ENCODE results near the gene ZNF789.

The ZNF789 gene

GRCh38 chr7:99448855-99449254 lies 23.8 kb upstream of the ZNF789 start:
- Mint-ChIP-seq H3K36me3 (ENCODE audit: insufficient read depth) (peaks cover 27% of the 10 kb centered on the region), H3K27ac (ENCODE audit: low read depth) (peak overlapping the region; percentile 53), H3K4me1 (peaks cover 8% of the 10 kb centered on the region), H3K9me3 (no peaks in the 10 kb centered on the region), H3K27me3 (no peaks in the 10 kb centered on the region), H3K4me3 (no peak overlapping the region)
- no peak for ATAC-seq (replicated peaks; ENCODE audit: extremely low read depth, poor library complexity, severe bottlenecking)
- DNase-seq (ENCODE audit: low spot score in 2 of 2), result no peak

GRCh38 chr7:99449326-99449725 lies 23.4 kb upstream of the ZNF789 start:
- Mint-ChIP-seq H3K9me3 (no peaks in the 10 kb centered on the region), H3K36me3 (ENCODE audit: insufficient read depth) (peaks cover 23% of the 10 kb centered on the region), H3K4me3 (no peak overlapping the region), H3K27me3 (no peaks in the 10 kb centered on the region), H3K4me1 (peaks cover 8% of the 10 kb centered on the region), H3K27ac (ENCODE audit: low read depth) (no peak overlapping the region)
- no peak for DNase-seq (ENCODE audit: low spot score in 2 of 2)
- no peak for ATAC-seq (replicated peaks; ENCODE audit: extremely low read depth, poor library complexity, severe bottlenecking)

DNA sequence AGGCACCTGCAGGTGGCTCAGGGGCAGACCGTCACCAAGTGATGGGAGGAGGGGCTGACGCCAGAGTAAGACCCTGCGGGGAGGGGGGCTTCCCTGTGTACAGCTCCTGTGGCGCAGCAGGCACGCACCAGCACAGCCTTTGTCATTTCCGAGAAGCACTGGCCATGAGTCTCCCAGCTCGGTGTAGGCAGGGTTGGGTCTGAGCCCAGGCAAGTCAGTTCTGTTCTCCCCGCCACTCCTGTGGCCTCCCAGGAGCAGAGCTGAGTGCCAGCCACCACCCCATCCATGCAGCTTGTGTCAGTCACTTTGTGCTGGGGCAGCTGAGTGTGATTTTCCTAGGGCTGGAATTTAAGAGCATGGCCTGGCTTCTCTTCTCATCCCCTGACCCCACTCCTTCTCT lies 20.8 kb upstream of the ZNF789 start:
- DNase-seq (ENCODE audit: low spot score in 2 of 2) (no peak), ATAC-seq (replicated peaks; ENCODE audit: extremely low read depth, poor library complexity, severe bottlenecking) (no peak)
- H3K27ac Mint-ChIP-seq (ENCODE audit: low read depth), result no peak overlapping the region
- H3K36me3 Mint-ChIP-seq (ENCODE audit: insufficient read depth), result peaks cover 13% of the 10 kb centered on the region
- no peak overlapping the region for H3K4me3 Mint-ChIP-seq
- H3K9me3 Mint-ChIP-seq, result no peaks in the 10 kb centered on the region
- peaks cover 8% of the 10 kb centered on the region for H3K4me1 Mint-ChIP-seq
- no peaks in the 10 kb centered on the region for H3K27me3 Mint-ChIP-seq

DNA sequence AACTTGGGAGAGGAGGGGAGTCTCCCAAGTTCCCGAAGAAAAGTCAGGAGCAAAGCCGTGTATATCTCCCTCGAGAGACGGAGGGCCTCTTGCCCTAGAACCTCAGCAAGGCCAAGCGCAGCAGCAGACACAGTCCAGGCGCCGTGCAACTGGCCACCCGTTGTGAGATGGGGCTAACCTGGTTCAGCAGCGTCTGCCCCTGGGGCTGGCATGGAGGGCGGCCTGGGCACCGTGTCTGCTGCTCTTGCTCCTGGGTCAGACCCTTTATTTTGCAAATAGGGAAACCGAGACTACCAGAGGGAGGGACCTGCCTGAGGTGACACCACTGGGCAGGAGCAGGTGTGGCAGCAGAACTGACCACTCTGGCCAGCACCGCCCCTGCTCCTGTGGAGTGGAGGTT lies 20.1 kb upstream of the ZNF789 start:
- no peak overlapping the region for H3K4me3 Mint-ChIP-seq
- ATAC-seq (replicated peaks; ENCODE audit: extremely low read depth, poor library complexity, severe bottlenecking) (no peak), DNase-seq (ENCODE audit: low spot score in 2 of 2) (no peak)
- peaks cover 13% of the 10 kb centered on the region for H3K36me3 Mint-ChIP-seq (ENCODE audit: insufficient read depth)
- peaks cover 8% of the 10 kb centered on the region for H3K4me1 Mint-ChIP-seq
- no peak overlapping the region for H3K27ac Mint-ChIP-seq (ENCODE audit: low read depth)
- no peaks in the 10 kb centered on the region for H3K27me3 Mint-ChIP-seq
- no peaks in the 10 kb centered on the region for H3K9me3 Mint-ChIP-seq

DNA sequence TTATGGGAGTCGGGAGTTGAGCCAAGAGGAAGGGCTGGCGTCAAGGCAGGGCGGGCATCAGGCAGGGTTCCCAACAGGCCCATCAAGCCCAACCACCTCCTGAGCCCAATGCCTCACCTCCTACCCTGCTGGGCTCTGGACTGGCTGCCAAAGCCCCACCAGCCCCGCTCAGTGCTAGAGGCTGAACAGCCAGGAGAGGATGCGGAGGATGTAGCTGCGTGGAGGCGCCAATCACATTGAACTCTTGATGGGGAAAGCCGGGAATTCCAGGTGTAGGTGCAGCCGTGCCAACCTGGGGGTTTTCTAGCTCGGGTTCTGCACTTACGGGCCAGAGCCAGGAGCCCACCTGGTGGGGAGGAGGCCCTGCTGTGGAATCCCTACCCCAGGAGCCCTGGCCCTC lies 19.6 kb upstream of the ZNF789 start:
- ATAC-seq (replicated peaks; ENCODE audit: extremely low read depth, poor library complexity, severe bottlenecking) (no peak), DNase-seq (ENCODE audit: low spot score in 2 of 2) (no peak)
- Mint-ChIP-seq H3K27me3 (no peaks in the 10 kb centered on the region), H3K9me3 (no peaks in the 10 kb centered on the region), H3K36me3 (ENCODE audit: insufficient read depth) (peaks cover 13% of the 10 kb centered on the region), H3K27ac (ENCODE audit: low read depth) (no peak overlapping the region), H3K4me1 (peaks cover 8% of the 10 kb centered on the region), H3K4me3 (no peak overlapping the region)

- H3K4me3 Mint-ChIP-seq, result no peak overlapping the region
- no peak for DNase-seq (ENCODE audit: low spot score in 2 of 2)
- peaks cover 14% of the 10 kb centered on the region for H3K36me3 Mint-ChIP-seq (ENCODE audit: insufficient read depth)
- H3K4me1 Mint-ChIP-seq, result peaks cover 12% of the 10 kb centered on the region
- no peaks in the 10 kb centered on the region for H3K27me3 Mint-ChIP-seq
- H3K27ac Mint-ChIP-seq (ENCODE audit: low read depth), result no peak overlapping the region
- no peaks in the 10 kb centered on the region for H3K9me3 Mint-ChIP-seq
- no peak for ATAC-seq (replicated peaks; ENCODE audit: extremely low read depth, poor library complexity, severe bottlenecking)
These were observed 16.8 kb upstream of the ZNF789 start for GRCh38 chr7:99455874-99456273.

DNA sequence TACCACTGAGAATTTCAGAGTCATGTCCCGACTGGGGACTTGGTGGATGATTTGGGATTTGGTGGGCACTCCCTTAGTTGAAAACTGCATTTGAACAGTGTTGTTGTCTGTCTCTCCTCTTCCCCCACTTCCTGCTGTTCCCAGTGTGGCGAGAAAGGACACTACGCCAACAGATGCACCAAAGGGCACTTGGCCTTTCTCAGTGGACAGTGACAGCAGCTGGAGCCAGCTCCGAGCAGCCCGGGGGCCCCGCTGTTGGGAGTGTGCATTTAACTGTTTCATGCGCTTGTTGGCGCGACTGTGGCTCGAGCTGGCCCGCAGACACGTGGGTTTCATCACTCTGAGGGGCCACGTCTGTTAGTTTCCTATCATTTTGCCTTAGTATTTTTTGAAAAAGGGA lies 16.4 kb upstream of the ZNF789 start:
- H3K4me1 Mint-ChIP-seq, result peaks cover 12% of the 10 kb centered on the region
- no peak overlapping the region for H3K27ac Mint-ChIP-seq (ENCODE audit: low read depth)
- no peaks in the 10 kb centered on the region for H3K9me3 Mint-ChIP-seq
- DNase-seq (ENCODE audit: low spot score in 2 of 2), result no peak
- H3K27me3 Mint-ChIP-seq, result no peaks in the 10 kb centered on the region
- no peak for ATAC-seq (replicated peaks; ENCODE audit: extremely low read depth, poor library complexity, severe bottlenecking)
- H3K36me3 Mint-ChIP-seq (ENCODE audit: insufficient read depth), result peaks cover 12% of the 10 kb centered on the region
- H3K4me3 Mint-ChIP-seq, result no peak overlapping the region

DNA sequence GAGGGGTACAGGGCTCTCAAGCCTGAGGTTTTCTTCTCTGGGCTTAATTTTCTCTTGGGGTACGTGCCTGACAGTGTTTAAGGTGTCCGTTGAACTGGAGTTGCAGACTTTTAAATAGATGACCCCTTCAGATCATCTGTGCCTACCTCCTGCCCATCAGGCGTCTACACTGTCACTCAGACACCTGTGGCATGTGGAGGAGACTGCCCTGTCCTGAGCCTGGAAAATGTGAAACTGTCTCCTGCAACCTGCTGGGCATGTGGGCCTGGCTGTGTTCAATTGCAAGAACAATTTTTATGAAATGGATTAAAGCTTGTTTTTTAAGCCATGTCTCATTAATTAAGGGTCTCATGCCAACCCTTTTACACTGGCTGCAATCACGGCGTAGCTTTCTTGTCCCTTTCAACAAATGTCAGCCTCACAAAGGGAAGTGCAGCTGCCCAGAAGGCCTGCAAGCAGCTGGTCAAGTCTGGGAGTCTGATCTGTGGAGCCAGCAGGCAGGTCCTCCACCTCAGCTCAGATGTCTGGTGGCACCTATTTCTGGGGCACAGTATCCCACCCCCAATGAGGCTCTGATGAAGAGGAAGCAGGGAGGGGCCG lies 15.5 kb upstream of the ZNF789 start:
- Mint-ChIP-seq H3K27ac (ENCODE audit: low read depth) (no peak overlapping the region), H3K4me1 (peaks cover 12% of the 10 kb centered on the region), H3K36me3 (ENCODE audit: insufficient read depth) (peaks cover 12% of the 10 kb centered on the region), H3K9me3 (no peaks in the 10 kb centered on the region), H3K4me3 (no peak overlapping the region), H3K27me3 (no peaks in the 10 kb centered on the region)
- no peak for ATAC-seq (replicated peaks; ENCODE audit: extremely low read depth, poor library complexity, severe bottlenecking)
- DNase-seq (ENCODE audit: low spot score in 2 of 2), result no peak

DNA sequence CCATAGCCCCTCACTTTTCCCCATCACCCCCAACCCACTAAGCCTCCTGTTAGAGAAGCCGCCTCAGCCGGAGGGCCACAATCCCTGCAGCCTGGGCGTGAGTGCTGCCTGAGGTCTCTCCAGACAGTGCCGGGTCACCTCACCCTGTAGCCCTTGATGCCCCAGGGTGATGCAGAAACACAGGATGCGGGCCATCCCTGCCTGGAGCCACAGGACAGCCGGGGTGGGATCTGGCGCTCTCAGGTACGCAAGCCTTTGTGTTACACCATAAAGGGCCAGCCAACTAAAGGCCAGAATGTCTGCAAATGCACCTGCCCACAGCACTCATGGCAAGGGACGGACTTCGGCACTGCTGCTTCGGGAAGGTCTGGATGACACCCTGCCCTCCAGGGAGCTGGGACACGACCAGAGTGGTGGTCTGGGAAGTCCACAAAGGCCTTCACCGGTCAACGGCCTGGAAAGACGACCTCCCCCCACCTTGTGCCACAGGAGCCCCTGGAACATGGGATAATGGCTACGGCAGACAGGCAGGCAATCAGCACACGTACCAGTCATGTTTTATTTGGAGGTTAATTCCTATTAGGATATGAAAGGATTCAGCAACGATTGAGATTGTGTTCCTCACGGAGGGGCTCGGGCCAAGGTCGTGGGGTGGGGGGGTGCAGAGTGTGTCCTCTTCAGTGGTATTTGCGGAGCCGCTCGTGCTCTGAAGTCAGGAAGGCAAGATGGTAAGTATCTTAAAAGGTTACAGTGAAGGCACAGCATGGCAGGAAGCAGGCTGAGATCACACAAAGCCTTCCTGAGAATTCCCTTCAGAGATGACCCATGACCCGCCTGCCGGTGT lies 14.8 kb upstream of the ZNF789 start:
- Mint-ChIP-seq H3K4me3 (no peak overlapping the region), H3K36me3 (ENCODE audit: insufficient read depth) (peaks cover 12% of the 10 kb centered on the region), H3K4me1 (peaks cover 16% of the 10 kb centered on the region), H3K9me3 (no peaks in the 10 kb centered on the region), H3K27ac (ENCODE audit: low read depth) (no peak overlapping the region), H3K27me3 (no peaks in the 10 kb centered on the region)
- ATAC-seq (replicated peaks; ENCODE audit: extremely low read depth, poor library complexity, severe bottlenecking) (no peak), DNase-seq (ENCODE audit: low spot score in 2 of 2) (no peak)

DNA sequence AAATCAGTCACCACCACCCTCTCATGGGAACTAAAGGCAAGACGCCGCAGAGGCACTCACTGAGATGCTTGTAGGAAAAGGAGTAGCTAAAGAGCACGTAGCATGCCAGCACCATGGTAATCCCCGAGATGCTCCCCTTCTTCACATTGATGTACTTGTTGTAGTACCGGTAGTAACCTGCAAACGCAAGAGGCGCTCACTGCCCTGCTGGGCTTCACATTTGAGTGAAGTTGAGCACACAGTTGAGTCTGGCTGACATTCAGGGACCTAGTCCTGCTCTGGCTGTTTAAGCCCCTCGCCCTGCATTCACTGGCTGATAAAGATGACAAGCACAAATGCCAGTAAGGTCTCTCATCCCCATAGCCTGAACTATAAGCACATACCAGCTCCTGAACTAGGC lies 13.6 kb upstream of the ZNF789 start:
- Mint-ChIP-seq H3K36me3 (ENCODE audit: insufficient read depth) (peaks cover 13% of the 10 kb centered on the region), H3K4me1 (peaks cover 23% of the 10 kb centered on the region), H3K9me3 (no peaks in the 10 kb centered on the region), H3K4me3 (no peak overlapping the region), H3K27me3 (no peaks in the 10 kb centered on the region), H3K27ac (ENCODE audit: low read depth) (peak overlapping the region; percentile 39)
- DNase-seq (ENCODE audit: low spot score in 2 of 2) (no peak), ATAC-seq (replicated peaks; ENCODE audit: extremely low read depth, poor library complexity, severe bottlenecking) (no peak)

GRCh38 chr7:99460651-99461050 lies 12.0 kb upstream of the ZNF789 start:
- DNase-seq (ENCODE audit: low spot score in 2 of 2) (no peak), ATAC-seq (replicated peaks; ENCODE audit: extremely low read depth, poor library complexity, severe bottlenecking) (no peak)
- H3K36me3 Mint-ChIP-seq (ENCODE audit: insufficient read depth), result peaks cover 15% of the 10 kb centered on the region
- no peaks in the 10 kb centered on the region for H3K9me3 Mint-ChIP-seq
- no peaks in the 10 kb centered on the region for H3K27me3 Mint-ChIP-seq
- peak overlapping the region; percentile 35 for H3K27ac Mint-ChIP-seq (ENCODE audit: low read depth)
- H3K4me3 Mint-ChIP-seq, result no peak overlapping the region
- H3K4me1 Mint-ChIP-seq, result peaks cover 36% of the 10 kb centered on the region

GRCh38 chr7:99461221-99461620 lies 11.5 kb upstream of the ZNF789 start:
- no peak overlapping the region for H3K27ac Mint-ChIP-seq (ENCODE audit: low read depth)
- peaks cover 17% of the 10 kb centered on the region for H3K36me3 Mint-ChIP-seq (ENCODE audit: insufficient read depth)
- peaks cover 42% of the 10 kb centered on the region for H3K4me1 Mint-ChIP-seq
- DNase-seq (ENCODE audit: low spot score in 2 of 2), result no peak
- ATAC-seq (replicated peaks; ENCODE audit: extremely low read depth, poor library complexity, severe bottlenecking), result no peak
- no peaks in the 10 kb centered on the region for H3K9me3 Mint-ChIP-seq
- H3K27me3 Mint-ChIP-seq, result no peaks in the 10 kb centered on the region
- H3K4me3 Mint-ChIP-seq, result no peak overlapping the region

GRCh38 chr7:99465421-99465768 lies 7.3 kb upstream of the ZNF789 start:
- DNase-seq (ENCODE audit: low spot score in 2 of 2), result no peak
- ATAC-seq (replicated peaks; ENCODE audit: extremely low read depth, poor library complexity, severe bottlenecking), result no peak
- peaks cover 36% of the 10 kb centered on the region for H3K4me1 Mint-ChIP-seq
- H3K36me3 Mint-ChIP-seq (ENCODE audit: insufficient read depth), result peaks cover 10% of the 10 kb centered on the region
- peak overlapping the region; percentile 86 for H3K4me3 Mint-ChIP-seq
- no peaks in the 10 kb centered on the region for H3K9me3 Mint-ChIP-seq
- peak overlapping the region; percentile 80 for H3K27ac Mint-ChIP-seq (ENCODE audit: low read depth)
- H3K27me3 Mint-ChIP-seq, result no peaks in the 10 kb centered on the region
